ENCODE results near the gene SPDYC. TPM values are rescaled to one million over a fixed set of nuclear protein-coding genes. Genes with fewer than 3 reads are reported as not detected.

The SPDYC gene
- total RNA-seq, 1 experiment from 2014 or later = 1.2 TPM

GRCh38 chr11:65120831-65121230 is 49.2 kb upstream of the SPDYC start (continued):
- TF ChIP-seq REST (IDR thresholded peaks at IDR 0.05; ENCODE audit: low read depth) = no peak

GRCh38 chr11:65121447-65121864 is 48.6 kb upstream of the SPDYC start:
- Histone ChIP-seq H3K9me3 (ENCODE audit: control insufficient read depth in 1 of 2, insufficient read depth in 1 of 2, low read depth in 1 of 2, low read length in 2 of 2) (no peaks in the 10 kb centered on the region), H3K27me3 (ENCODE audit: insufficient read depth, low read length) (no peaks in the 10 kb centered on the region), H4K20me1 (ENCODE audit: insufficient read depth) (no peaks in the 10 kb centered on the region; the same call in 1 of the 2 replicates), H3K9ac (ENCODE audit: low read length) (peak overlapping the region; percentile 93), H3K4me3 (replicated peaks in 1 of 2; ENCODE audit: low read depth in 1 of 2, low read length in 2 of 2) (peak overlapping the region; percentile 72 to 91), H3K4me1 (ENCODE audit: control insufficient read depth in 1 of 2, insufficient read depth in 2 of 2, low read length in 2 of 2) (peaks cover 9 to 26% of the 10 kb centered on the region in 2 experiments; a peak in 3 of 4 replicates), H3K4me2 (ENCODE audit: low read length) (peak overlapping the region; percentile 91), H3K9me2 (ENCODE audit: insufficient read depth) (no peaks in the 10 kb centered on the region), H3K36me3 (ENCODE audit: control insufficient read depth in 1 of 2, insufficient read depth in 2 of 2, low read length in 2 of 2) (peaks cover 23 to 54% of the 10 kb centered on the region in 2 experiments), H3K79me2 (ENCODE audit: insufficient read depth, low read length) (peaks cover 70% of the 10 kb centered on the region), H3K27ac (ENCODE audit: low read depth, low read length) (peak overlapping the region; percentile 94), H2AFZ (ENCODE audit: low read depth, low read length, poor library complexity, severe bottlenecking) (no peak overlapping the region)
- intact Hi-C loops (cut with micrococcal nuclease) = no loop called here
- peak; percentile 40 for TF ChIP-seq TCF7L2 (IDR thresholded peaks at IDR 0.05; ENCODE audit: borderline replicate concordance, extremely low read depth, insufficient read depth, insufficient read length)
- no peak for TF ChIP-seq JUND (IDR thresholded peaks at IDR 0.05)
- POLR2A ChIA-PET = interaction anchor here (0.8 to 2.9 kb wide), 11 partner anchors 9 to 266 kb away, joined by 3 to 52 read pairs (median 5); partner anchors contain the start of genes CAPN1, SPDYC, SYVN1 and TM7SF2
- no peak for DNase-seq (ENCODE audit: low read depth, low spot score)
- no peak for ATAC-seq
- BruUV-seq (replicated peaks) = TSS peak; percentile 72
- RAD21 ChIA-PET (ENCODE audit: low non-redundant PET in 1 of 2, low total read pairs in 2 of 2, uncharacterized antibody in 2 of 2, unreplicated experiment in 2 of 2) = interaction anchor here in 1 of 2 experiments (0.6 to 1.1 kb wide), 4 partner anchors 14 to 318 kb away, joined by 3 to 5 read pairs (median 4); partner anchors contain the start of gene CAPN1
- CTCF ChIA-PET = interaction anchor here (0.8 to 2.0 kb wide), 9 partner anchors 8 to 277 kb away, joined by 3 to 6 read pairs (median 4); partner anchors contain the start of genes CAPN1, CDC42BPG and TM7SF2

All from HCT116 (cell line).